ENCODE data around the gene PSMA7.

PSMA7 gene

DNA sequence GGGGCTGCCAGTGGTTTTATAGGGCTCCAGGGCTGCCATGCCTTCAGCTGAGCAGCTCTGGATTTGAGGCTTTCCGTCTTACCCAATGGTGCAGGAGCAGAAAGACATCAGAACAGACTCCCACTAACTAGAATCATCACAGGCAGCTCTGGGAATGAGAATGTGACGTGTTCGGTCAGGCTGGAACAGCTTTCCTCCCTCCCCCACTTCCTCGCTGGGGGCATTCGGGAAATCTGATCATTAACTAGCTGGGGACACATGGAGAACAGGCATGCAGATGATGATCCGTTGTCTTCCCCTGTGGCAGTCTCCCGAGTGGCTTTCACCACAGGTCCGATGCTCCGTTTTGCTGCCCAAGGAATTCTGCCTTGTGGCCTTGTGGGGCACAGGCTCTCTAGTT is 34.1 kb upstream of the PSMA7 start:
- in situ Hi-C loops (cut with MboI; ENCODE audit: low pct_unique_long_range_greater_than_20kb, low sequenced_read_pairs, unreplicated experiment) = no loop called here
- DNase-seq (ENCODE audit: low spot score) = no peak
- TF ChIP-seq, protein P1, sequence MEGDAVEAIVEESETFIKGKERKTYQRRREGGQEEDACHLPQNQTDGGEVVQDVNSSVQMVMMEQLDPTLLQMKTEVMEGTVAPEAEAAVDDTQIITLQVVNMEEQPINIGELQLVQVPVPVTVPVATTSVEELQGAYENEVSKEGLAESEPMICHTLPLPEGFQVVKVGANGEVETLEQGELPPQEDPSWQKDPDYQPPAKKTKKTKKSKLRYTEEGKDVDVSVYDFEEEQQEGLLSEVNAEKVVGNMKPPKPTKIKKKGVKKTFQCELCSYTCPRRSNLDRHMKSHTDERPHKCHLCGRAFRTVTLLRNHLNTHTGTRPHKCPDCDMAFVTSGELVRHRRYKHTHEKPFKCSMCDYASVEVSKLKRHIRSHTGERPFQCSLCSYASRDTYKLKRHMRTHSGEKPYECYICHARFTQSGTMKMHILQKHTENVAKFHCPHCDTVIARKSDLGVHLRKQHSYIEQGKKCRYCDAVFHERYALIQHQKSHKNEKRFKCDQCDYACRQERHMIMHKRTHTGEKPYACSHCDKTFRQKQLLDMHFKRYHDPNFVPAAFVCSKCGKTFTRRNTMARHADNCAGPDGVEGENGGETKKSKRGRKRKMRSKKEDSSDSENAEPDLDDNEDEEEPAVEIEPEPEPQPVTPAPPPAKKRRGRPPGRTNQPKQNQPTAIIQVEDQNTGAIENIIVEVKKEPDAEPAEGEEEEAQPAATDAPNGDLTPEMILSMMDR (IDR thresholded peaks at IDR 0.05; ENCODE audit: extremely low read depth, insufficient read depth, missing control alignments) = no peak

- TF ChIP-seq, protein P1 (IDR thresholded peaks at IDR 0.05; ENCODE audit: extremely low read depth, insufficient read depth, missing control alignments) = no peak
- in situ Hi-C loops (cut with MboI; ENCODE audit: low pct_unique_long_range_greater_than_20kb, low sequenced_read_pairs, unreplicated experiment) = no loop called here
Observed at GRCh38 chr20:62176866-62177265, 33.7 kb upstream of the PSMA7 start.

DNA sequence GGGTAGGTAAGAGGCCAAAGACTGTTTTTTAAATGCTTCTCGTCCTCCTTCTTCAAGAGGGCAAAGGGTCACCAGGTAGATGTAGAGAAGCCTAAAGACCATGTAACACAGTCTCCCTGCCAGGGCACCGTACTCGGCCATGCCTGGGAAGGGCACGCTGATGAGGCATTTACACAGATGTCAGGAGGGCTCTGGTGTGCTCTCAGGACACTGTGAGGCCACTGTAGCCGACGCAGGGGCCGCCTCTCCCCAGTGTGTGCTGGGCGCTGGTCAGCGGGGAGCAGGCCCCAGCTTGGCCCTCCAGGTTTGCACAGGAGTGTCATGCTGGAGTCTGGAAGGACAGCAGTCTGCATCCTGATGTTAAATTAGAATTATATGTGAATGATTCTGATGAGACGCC is 32.5 kb upstream of the PSMA7 start:
- no peak for DNase-seq (ENCODE audit: low spot score)

More at GRCh38 chr20:62176866-62177265, 33.7 kb upstream of the PSMA7 start:
- DNase-seq (ENCODE audit: low spot score) = no peak

DNA sequence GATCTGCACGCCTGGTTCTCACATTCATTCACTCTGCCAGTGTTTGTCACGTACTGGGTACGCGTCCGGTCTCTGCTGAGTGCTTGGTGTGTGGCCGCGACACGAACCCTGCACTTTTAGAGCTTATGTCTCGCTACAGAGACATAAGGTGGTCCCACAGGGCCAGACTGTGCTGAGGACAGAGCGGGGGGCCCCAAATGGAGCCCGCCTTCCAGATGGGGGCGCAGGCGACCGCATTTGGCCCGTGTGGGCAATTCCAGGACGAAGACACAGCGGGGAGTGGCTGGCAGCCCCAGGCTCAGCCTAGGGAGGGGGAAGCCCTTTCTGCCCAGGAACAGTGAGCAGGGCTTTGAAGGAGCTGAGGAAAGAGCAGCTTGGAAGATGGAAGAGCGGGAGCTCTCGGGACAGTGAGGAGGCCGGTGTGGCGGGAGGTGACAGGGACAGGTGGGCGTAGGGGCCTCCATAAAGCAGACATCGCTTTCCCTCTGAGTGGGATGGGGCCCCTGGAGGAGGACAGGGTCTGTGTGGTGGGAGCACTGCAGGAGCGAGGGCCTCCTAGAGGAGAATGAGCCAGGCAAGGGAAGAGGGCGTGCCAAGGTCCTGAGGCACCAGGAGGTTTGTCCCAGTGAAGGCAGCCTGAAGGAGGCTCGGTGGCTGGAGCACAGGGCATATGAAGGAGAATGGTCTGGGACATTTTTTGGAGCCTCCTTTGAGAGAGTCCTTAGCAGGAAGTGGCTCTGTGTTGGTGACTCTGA is 31.9 kb upstream of the PSMA7 start:
- in situ Hi-C loops (cut with MboI; ENCODE audit: low pct_unique_long_range_greater_than_20kb, low sequenced_read_pairs, unreplicated experiment) = no loop called here
- TF ChIP-seq, protein P1 (IDR thresholded peaks at IDR 0.05; ENCODE audit: extremely low read depth, insufficient read depth, missing control alignments) = no peak
- no peak for DNase-seq (ENCODE audit: low spot score)

More for the DNA sequence above, 32.5 kb upstream of the PSMA7 start:
- in situ Hi-C loops (cut with MboI; ENCODE audit: low pct_unique_long_range_greater_than_20kb, low sequenced_read_pairs, unreplicated experiment) = no loop called here
- TF ChIP-seq, protein P1 (IDR thresholded peaks at IDR 0.05; ENCODE audit: extremely low read depth, insufficient read depth, missing control alignments) = no peak

DNA sequence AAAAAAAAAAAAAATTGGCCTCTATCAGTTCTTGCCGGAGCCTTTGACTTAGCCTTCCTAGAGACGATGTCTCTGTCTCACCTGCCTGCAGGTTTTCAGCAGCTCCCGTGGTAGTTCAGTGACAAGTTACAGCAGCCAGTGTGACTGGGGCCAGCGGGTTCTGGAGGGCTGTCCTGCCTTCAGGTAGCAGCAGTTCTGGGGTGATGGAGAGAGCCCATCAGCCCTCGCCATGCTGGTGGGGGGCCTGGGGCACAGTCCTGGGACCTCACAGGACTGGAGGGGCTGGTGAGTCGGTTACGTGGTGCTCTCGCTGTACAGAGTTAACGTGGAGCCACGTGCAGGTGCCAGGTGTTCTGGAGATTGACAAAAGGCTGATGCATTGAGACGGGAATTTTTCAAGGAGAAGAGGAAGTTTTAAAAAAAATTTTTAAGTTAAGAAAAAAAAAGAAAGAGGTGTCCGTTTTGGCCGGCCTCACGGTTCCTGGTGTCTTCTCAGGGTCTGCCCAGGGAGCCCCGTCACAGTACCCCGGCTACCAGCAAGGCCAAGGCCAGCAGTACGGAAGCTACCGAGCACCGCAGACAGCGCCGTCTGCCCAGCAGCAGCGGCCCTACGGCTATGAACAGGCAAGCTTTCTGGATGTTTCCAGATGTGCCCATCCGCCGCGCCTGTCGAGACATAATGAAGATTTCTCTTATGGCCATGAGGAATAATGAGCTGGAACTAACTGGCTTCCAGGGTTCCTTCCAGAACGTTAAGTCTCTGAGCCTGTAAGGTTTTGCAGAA is 31.0 kb upstream of the PSMA7 start:
- TF ChIP-seq, protein P1 (IDR thresholded peaks at IDR 0.05; ENCODE audit: extremely low read depth, insufficient read depth, missing control alignments) = no peak
- no peak for DNase-seq (ENCODE audit: low spot score)
- in situ Hi-C loops (cut with MboI; ENCODE audit: low pct_unique_long_range_greater_than_20kb, low sequenced_read_pairs, unreplicated experiment) = no loop called here

DNA sequence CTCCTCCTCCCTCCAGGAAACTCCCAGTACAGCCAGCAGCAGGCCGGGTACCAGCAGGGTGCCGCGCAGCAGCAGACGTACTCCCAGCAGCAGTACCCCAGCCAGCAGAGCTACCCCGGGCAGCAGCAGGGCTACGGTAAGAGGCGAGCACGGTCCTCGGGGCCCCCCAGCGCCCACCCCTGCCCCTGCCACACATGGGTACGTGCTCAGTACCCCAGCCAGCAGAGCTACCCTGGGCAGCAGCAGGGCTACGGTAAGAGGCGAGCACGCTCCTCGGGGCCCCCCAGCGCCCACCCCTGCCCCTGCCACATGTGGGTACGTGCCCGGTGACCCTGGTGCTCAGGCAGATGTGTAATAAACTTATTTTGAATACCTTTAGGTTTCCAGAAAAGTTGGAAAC is 29.5 kb upstream of the PSMA7 start:
- TF ChIP-seq, protein P1 (IDR thresholded peaks at IDR 0.05; ENCODE audit: extremely low read depth, insufficient read depth, missing control alignments) = no peak
- in situ Hi-C loops (cut with MboI; ENCODE audit: low pct_unique_long_range_greater_than_20kb, low sequenced_read_pairs, unreplicated experiment) = no loop called here
- no peak for DNase-seq (ENCODE audit: low spot score)

Data from GM13977 (cell line).